Lower leg skin (tissue), 3 donors: Measurements from ENCODE around the gene SLC41A3.

Source experiments
- POLR2A ChIP-seq, 2 donors: fragments of 450-650 bp; IDR thresholded peaks; one replicate each; pipeline ENCODE4 v1.6.1; 2016 to 2017; ENCODE audit warnings: antibody characterized with exemption in 2 of 2, mild to moderate bottlenecking in 1 of 2, moderate library complexity in 1 of 2
- TF ChIP-seq, protein P1 (sequence below), 3 donors: fragments of 450-650 bp; IDR thresholded peaks; one replicate each; pipeline ENCODE4 v1.5.1; 2016; ENCODE audit warnings: antibody characterized with exemption in 3 of 3, mild to moderate bottlenecking in 3 of 3, moderate library complexity in 2 of 3

DNA sequence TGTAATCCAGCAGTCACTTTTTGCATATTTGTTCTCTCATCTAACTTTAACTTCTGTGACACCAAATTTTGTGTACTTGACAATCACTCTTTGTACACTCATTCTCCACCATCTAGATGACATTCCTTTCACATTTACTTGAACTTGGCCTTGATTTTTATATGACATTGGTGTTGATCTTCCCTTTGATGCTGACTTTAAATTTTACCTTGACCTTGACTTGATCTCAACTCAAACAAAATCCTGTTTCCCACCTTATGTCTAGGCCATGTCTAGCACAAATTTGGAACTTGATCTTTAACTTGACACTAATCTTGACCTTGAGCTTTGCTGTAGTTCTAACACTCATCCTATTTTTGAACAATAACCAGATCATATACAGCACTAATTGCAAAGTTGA, 81.7 kb downstream of the SLC41A3 start:
- TF ChIP-seq, protein P1, sequence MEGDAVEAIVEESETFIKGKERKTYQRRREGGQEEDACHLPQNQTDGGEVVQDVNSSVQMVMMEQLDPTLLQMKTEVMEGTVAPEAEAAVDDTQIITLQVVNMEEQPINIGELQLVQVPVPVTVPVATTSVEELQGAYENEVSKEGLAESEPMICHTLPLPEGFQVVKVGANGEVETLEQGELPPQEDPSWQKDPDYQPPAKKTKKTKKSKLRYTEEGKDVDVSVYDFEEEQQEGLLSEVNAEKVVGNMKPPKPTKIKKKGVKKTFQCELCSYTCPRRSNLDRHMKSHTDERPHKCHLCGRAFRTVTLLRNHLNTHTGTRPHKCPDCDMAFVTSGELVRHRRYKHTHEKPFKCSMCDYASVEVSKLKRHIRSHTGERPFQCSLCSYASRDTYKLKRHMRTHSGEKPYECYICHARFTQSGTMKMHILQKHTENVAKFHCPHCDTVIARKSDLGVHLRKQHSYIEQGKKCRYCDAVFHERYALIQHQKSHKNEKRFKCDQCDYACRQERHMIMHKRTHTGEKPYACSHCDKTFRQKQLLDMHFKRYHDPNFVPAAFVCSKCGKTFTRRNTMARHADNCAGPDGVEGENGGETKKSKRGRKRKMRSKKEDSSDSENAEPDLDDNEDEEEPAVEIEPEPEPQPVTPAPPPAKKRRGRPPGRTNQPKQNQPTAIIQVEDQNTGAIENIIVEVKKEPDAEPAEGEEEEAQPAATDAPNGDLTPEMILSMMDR (IDR thresholded peaks at IDR 0.05) = peak in 1 of 3 donors; percentile 54
- TF ChIP-seq POLR2A (IDR thresholded peaks at IDR 0.05) = no peak
